ENCODE results near the gene MYH14. TPM values are rescaled to one million over a fixed set of nuclear protein-coding genes. Genes with fewer than 3 reads are reported as not detected.

MYH14 gene
- total RNA-seq, 1 experiment from 2014 or later: 0.84 TPM

GRCh38 chr19:50242581-50242980 is 39.2 kb downstream of the MYH14 start:
- intact Hi-C loops (cut with micrococcal nuclease; ENCODE audit: unreplicated experiment): no loop called here
- peaks cover 8% of the 10 kb centered on the region for H3K4me1 ChIP-seq (ENCODE audit: insufficient read depth, low read length, poor library complexity, severe bottlenecking)
- no TSS peak for BruUV-seq (replicated peaks)
- H3K27me3 ChIP-seq (replicated peaks; ENCODE audit: insufficient read depth, low read depth, low read length, poor library complexity): no peaks in the 10 kb centered on the region
- ChIA-PET CTCF (no interaction called here), POLR2A (ENCODE audit: low non-redundant PET) (no interaction called here)
- no peak overlapping the region for H3K27ac ChIP-seq (ENCODE audit: low read depth, low read length, poor library complexity, severe bottlenecking)
- H3K9me3 ChIP-seq (ENCODE audit: low read depth, low read length, poor library complexity, severe bottlenecking): no peaks in the 10 kb centered on the region
- H3K36me3 ChIP-seq (ENCODE audit: insufficient read depth, low read length, poor library complexity, severe bottlenecking): no peaks in the 10 kb centered on the region
- no peak for DNase-seq (ENCODE audit: low spot score)
- no peak overlapping the region for H3K4me3 ChIP-seq (ENCODE audit: low read depth, low read length, poor library complexity, severe bottlenecking)
- no peak for TF ChIP-seq CTCF (conservative IDR thresholded peaks at IDR 0.05; ENCODE audit: low read depth, low read length)
- TF ChIP-seq EZH2 (IDR thresholded peaks at IDR 0.05; ENCODE audit: borderline replicate concordance, low read depth, low read length, poor library complexity, severe bottlenecking): no peak

GRCh38 chr19:50244695-50245094 is 41.3 kb downstream of the MYH14 start:
- BruUV-seq (replicated peaks): no TSS peak
- CTCF ChIA-PET: interaction anchor here (1.1 kb wide), 1 partner anchor 84 kb away, joined by 3 read pairs; no protein-coding TSS in a partner anchor
- H3K27ac ChIP-seq (ENCODE audit: low read depth, low read length, poor library complexity, severe bottlenecking): no peak overlapping the region

GRCh38 chr19:50248413-50248812 is 45.0 kb downstream of the MYH14 start:
- no peak overlapping the region for H3K27ac ChIP-seq (ENCODE audit: low read depth, low read length, poor library complexity, severe bottlenecking)
- no TSS peak for BruUV-seq (replicated peaks)
- TF ChIP-seq CTCF (conservative IDR thresholded peaks at IDR 0.05; ENCODE audit: low read depth, low read length) (no peak), EZH2 (IDR thresholded peaks at IDR 0.05; ENCODE audit: borderline replicate concordance, low read depth, low read length, poor library complexity, severe bottlenecking) (no peak)
- H3K27me3 ChIP-seq (replicated peaks; ENCODE audit: insufficient read depth, low read depth, low read length, poor library complexity): no peaks in the 10 kb centered on the region
- POLR2A ChIA-PET (ENCODE audit: low non-redundant PET): no interaction called here
- no peaks in the 10 kb centered on the region for H3K36me3 ChIP-seq (ENCODE audit: insufficient read depth, low read length, poor library complexity, severe bottlenecking)
- DNase-seq (ENCODE audit: low spot score): no peak
- H3K4me1 ChIP-seq (ENCODE audit: insufficient read depth, low read length, poor library complexity, severe bottlenecking): peaks cover 8% of the 10 kb centered on the region
- H3K4me3 ChIP-seq (ENCODE audit: low read depth, low read length, poor library complexity, severe bottlenecking): no peak overlapping the region
- no peaks in the 10 kb centered on the region for H3K9me3 ChIP-seq (ENCODE audit: low read depth, low read length, poor library complexity, severe bottlenecking)
- CTCF ChIA-PET: no interaction called here
- intact Hi-C loops (cut with micrococcal nuclease; ENCODE audit: unreplicated experiment): no loop called here

More at GRCh38 chr19:50244695-50245094, 41.3 kb downstream of the MYH14 start:
- Histone ChIP-seq H3K4me1 (ENCODE audit: insufficient read depth, low read length, poor library complexity, severe bottlenecking) (peaks cover 8% of the 10 kb centered on the region), H3K27me3 (replicated peaks; ENCODE audit: insufficient read depth, low read depth, low read length, poor library complexity) (no peaks in the 10 kb centered on the region), H3K4me3 (ENCODE audit: low read depth, low read length, poor library complexity, severe bottlenecking) (no peak overlapping the region), H3K9me3 (ENCODE audit: low read depth, low read length, poor library complexity, severe bottlenecking) (no peaks in the 10 kb centered on the region), H3K36me3 (ENCODE audit: insufficient read depth, low read length, poor library complexity, severe bottlenecking) (no peaks in the 10 kb centered on the region)
- intact Hi-C loops (cut with micrococcal nuclease; ENCODE audit: unreplicated experiment): no loop called here
- no peak for TF ChIP-seq EZH2 (IDR thresholded peaks at IDR 0.05; ENCODE audit: borderline replicate concordance, low read depth, low read length, poor library complexity, severe bottlenecking)
- no peak for TF ChIP-seq CTCF (conservative IDR thresholded peaks at IDR 0.05; ENCODE audit: low read depth, low read length)
- DNase-seq (ENCODE audit: low spot score): peak; percentile 79
- POLR2A ChIA-PET (ENCODE audit: low non-redundant PET): no interaction called here

Measured in A673 (cell line).